ENCODE measurements around the gene PDE11A.

The PDE11A gene

DNA sequence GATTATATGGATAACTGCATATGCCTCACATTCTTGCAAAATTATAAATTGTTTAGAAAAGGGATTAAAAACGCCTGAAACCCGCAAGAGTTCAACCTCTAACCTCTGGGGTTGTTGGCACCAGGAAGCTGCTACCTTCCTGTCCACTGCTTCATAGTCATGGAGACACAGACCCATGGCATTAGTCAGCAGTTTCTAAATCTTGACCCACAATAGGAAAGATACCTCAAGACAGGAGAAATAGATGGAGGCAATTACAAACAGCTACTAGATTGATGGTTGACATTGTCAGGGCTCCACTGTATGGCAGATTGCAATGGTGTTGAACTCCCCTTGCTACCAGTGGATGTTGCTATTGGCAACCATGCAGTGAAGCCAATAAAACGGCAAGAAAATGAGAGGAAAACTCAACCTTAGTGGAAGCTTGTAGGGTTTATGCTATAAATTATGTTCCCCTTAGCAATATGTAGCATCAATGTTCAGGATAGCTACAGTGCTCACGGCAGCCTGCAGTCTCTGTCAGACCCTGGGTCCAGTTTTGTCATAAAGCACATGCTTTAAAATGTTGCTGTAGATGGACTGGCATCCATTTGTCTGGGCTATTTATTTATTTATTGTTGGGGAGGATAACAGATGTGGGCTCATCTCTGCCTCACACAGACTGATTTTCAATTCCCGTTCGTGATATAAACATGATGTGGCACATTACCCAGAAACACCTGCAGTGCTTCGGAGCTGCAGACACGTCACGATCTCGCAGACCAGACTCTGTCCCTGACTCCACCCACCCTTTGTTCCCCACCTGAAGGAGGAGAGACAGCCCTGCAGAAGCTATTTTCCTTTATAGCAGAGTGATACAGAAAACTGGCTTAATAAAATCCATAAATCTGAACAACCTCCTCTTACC is 446.6 kb downstream of the PDE11A start:
- DNase-seq (ENCODE audit: low read depth): no peak

DNA sequence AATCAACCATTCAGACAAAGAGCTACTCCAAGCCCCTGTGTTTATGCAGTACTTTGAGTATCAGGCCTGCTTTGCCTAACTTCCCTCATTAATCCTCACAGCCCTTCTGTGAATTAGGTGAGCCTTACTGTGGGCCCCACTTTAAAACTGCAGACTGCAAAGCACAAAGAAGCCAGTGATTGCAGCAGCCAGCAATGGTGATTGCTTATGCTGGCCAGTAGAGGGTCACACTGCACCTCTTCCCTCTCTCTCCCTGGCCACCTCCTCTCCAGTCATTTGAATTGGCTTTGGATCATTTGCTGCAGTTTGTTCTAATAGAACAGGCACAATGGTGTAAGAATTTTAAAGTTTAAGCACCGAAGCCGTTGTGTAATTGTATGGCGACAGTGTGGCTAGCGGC is 450.1 kb downstream of the PDE11A start:
- no peak for DNase-seq (ENCODE audit: low read depth)

DNA sequence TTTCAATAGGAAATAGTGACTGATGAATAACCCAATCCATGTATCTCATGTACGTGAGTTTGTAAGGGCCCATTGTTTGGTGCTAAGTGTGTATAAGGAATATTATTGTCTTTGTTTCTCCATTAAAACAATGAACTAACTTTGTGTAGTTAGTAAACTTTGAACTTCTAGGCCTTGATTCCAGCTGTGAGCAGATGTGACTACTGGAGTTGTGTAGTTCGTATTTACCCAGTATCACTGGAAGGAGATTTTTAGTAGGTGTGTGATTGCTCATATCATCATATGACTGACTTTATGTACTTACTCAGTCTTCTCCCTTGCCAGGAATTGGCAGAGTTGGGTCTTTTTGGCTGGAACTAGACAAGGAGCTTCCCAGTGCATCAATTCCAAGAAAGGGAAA is 452.6 kb downstream of the PDE11A start:
- DNase-seq (ENCODE audit: low read depth): no peak

DNA sequence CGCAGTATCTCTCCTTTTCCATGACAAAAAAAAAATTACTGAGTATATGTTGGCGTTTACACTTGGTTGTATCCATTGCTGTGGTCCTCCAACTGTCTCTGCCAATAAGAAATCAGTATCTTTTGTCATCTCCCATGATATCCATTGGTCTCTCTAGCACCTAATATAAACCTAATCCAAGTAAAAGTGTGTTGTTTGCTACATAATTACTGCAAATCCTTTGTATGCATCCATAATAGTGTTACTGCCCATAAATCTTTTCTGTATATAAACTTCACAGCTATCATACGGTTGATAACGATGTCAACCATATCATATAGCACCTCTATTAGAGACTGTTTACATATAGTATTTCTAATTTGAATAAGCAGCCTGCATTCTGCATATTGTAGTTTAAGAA is 453.1 kb downstream of the PDE11A start:
- no peak for DNase-seq (ENCODE audit: low read depth)

DNA sequence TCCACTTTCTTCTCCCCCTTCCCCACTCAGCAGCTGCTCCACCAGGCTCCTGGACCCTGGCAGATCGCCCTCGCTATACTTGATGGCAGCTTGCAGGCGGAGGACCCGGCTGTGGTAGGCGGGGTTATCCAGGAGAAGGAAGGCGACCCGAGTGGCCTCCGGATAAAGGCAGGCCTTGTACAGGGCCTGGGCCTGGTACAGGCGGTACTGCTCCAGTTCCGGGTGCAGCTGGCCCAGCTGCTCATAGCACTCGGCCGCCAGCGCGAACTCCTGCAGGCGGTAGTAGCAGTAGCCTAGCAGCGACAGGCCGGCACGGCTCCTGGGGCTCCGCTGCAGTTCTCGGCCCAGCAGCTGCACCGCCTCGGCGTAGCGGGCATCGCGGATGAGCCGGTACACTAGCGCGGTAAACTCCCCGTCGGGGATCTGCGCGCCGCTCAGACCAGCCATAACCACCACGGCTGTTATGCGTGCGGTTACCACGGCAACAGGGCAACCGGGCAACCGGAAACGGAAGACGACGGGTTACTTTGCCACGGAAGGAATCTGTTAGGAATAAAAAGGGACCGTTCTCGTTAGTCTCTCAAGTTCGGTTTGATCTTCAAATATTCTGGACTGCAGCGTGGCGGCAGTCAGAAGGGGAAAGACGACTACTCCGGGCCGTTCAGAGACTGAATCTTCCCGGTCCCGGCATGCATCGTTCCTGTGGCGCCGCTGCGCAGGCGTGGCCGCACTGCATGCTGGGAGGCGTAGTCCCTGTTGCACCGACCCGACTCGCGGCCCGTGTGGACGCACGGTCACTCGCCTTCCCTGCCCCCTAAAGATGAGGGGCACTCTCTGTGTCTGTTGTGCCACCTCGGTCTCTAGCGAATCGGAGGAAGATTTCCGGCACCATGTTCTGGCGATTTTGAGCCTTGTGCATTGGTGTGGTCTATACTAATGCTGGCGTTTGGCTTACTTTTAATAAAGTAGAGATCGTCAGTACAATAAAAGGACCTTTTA is 454.0 kb downstream of the PDE11A start:
- DNase-seq (ENCODE audit: low read depth): peak; percentile 83

DNA sequence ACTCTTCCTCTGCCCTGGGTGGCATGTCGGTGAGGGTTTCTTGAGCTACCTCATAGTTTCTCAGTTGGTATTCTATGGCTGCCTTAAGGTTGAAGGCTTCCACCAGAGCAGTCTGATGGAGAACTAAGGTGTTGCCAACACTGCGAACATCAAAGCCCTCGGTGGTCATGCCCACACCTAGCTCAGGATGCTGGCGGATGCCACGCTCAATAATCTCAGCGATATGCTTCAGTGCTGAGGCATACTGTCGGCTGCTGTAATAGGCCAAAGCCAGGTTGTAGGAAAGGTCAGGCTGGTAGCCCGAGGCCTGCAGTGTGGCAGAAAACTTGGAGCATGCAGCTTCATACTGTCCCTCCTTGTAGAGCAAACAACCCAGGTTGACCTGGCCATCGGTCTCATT is 454.7 kb downstream of the PDE11A start:
- no peak for DNase-seq (ENCODE audit: low read depth)

DNA sequence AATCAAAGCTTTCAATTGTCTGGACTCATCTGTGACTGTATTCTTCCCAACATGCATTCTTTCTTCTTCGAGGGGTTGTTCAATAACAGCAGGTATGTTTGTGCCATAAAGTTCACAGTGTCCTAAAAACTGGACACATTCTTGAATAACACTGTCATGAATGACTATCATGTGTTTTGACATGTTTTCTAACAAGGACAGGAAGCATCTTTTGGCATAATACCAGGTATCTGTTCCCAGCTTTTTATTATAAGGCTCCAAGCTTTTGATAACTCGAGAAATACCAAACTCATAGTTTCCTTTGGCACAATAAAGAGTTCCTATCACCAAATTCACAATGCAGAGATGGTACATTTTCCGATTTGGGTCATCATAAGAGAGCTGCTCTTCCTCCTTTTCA is 455.8 kb downstream of the PDE11A start:
- DNase-seq (ENCODE audit: low read depth): no peak

DNA sequence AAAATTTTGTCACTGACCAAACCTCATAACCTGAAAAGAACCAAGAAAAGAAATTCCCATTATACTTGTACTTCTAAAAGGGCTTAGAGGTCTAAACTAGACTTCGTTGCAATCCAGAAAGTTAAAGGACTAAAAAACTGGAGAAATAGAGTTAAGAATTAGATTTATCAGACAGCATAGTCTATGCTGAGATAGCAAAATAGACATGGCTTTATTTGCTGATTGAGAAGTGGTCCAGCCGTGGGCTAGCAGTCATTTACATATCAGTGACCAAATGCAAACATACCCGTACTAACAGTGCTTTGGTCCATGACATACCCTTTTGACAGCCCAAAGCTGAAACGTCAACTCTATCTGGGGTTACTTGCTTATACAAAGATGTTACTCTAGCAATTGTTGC is 456.5 kb downstream of the PDE11A start:
- no peak for DNase-seq (ENCODE audit: low read depth)

DNA sequence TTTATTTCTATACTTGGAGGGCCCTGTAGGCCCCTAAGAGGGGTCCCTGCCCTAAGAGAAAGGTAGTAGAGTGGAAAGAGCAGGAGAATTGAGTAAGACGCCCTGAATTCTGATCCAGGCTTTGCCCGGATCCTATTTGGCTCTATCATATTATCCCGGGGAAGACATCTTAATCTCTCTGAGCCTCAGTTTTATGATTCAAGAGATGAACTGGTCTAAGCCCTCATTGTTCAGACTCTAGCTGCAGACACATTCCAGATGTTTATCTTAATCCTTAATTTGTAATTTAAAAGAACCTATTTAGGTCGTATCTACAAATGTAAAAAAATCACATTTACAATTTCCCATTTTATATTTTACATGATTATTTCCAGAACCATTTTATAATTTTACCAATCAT is 459.9 kb downstream of the PDE11A start:
- no peak for DNase-seq (ENCODE audit: low read depth)

DNA sequence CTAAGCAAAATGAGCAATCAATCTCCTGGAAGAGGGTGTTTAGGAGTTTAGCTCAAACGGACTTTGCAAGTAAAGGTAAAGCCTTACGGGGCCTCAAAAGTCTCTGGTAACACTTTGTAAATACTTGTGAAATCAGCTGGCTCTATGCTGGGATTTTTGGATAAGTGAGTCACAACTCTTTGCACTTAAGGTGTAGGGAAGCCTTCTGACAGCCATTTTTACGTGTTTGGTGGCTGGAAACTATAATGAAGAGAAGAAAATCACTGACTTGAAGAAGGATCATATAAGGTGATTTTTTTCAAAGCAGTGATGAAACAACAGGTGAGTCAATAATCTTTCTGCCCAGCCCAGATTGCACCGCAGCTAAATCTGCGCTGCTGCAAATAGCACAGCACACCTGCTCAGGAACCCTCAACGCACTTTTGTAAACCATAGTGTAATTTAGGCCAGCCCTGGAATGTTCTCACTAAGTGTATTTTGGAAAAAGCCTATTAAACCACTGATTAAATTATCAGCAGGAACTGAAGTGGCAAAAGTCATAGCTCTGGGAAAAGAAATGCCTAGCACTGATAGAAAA is 461.2 kb downstream of the PDE11A start:
- DNase-seq (ENCODE audit: low read depth): no peak

DNA sequence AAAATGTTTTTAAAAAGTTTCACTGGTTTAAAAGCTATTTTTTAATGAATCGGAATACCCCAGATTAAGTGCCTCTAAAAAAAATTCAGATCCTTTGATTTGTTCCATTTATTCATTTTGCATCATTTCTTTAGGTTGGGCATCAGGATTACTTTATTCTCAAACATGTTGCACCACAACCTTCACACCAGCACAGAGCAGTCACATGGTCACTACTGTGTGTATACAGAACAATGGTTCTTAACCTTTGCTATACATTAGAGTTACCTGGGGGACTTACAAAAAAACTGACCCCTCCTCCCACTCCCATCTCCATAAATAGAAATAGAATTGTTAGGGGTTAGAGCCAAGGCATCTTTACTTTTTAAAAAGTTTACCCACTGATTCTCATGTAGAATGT is 461.8 kb downstream of the PDE11A start:
- no peak for DNase-seq (ENCODE audit: low read depth)

DNA sequence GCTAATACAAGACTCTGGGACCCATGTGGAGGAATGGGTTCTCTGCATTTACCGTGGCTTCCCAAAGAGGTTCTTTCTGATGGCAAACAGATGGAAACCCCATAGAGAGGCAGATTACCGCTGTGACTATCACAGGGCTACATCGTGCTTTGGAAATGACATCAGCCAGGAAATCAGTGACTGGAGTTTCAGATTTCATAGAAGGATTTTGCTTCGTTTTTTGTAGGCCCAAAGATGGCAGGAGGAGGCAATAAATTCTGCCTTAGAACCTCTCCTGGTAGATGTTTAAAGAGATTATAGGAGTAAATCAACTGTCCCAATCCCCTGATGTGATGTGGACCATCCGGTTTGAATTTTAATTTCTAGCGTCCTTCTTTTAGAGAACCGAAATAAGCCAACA is 465.9 kb downstream of the PDE11A start:
- no peak for DNase-seq (ENCODE audit: low read depth)

DNA sequence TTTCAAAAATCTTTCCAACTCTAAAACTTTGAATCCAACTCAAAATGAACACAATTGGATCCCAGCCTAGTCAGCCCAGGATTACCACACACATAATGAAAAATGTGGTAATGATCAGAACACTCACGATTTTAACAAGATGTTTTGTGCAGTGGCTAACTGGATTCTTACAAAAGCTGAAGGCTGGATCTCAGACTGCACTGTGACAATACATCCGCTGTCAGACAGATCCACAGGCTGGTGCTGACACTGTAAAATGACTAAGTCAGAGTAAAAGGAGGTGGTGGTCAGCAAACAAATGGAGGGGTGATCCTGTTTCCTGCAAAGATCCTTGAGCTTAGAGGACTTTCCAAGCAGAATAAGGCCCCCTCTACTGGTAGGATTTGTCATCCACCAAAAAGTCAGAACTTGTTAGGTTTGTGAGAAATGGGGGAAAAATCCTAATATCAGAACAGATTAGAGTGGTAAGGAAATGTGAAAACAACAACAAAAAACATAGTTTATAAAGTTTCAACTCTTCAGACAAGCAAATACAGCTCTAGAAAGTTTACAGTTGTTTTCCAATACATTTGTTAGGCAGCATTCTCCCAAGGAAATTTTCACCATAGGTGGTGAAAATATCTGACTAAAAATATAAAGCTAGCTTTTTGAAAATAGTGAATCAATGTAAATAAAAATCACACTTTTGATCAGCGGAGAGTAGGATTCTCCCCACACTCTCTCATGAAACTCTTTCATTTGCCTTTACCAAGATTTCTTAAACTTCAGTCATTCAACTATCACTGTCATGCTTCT is 468.1 kb downstream of the PDE11A start:
- DNase-seq (ENCODE audit: low read depth): no peak

DNA sequence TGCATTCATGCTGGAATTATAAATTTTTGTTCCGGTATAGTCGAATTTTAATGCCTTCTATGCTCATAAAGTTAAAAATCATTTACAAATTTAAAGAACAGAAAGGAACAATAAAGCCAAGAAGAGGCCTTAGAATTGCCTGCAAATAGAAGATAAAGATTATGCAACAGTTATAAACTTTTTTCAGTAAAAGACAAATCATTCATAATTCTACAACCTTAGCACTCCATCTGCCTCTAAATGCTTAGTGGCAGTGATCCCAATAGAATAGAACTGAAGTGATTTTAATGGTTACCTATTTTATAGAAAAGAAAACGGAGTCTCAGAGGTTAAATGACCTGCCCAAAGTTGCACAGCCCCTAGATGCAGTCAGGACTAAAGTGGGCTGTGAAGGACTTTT is 468.8 kb downstream of the PDE11A start:
- DNase-seq (ENCODE audit: low read depth): no peak

DNA sequence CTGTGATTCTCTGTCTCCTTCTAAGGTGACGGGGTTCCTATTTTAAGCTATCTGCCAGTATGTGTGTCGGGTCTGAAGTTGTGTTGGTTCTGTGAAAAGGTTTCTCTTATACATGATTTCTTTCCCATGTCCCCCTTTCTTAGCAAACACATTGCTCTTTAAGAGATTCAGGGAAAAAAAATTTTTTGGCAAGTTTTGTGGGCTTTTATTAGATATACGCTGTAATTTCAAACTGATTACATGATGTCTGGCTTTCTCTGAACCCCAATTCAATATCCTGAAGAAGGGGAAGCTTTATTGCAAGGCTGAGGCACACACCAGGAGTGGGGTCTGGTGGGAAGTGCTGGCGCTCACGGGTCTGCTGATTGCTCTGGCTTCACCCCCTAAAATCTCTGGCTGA is 469.4 kb downstream of the PDE11A start:
- no peak for DNase-seq (ENCODE audit: low read depth)

DNA sequence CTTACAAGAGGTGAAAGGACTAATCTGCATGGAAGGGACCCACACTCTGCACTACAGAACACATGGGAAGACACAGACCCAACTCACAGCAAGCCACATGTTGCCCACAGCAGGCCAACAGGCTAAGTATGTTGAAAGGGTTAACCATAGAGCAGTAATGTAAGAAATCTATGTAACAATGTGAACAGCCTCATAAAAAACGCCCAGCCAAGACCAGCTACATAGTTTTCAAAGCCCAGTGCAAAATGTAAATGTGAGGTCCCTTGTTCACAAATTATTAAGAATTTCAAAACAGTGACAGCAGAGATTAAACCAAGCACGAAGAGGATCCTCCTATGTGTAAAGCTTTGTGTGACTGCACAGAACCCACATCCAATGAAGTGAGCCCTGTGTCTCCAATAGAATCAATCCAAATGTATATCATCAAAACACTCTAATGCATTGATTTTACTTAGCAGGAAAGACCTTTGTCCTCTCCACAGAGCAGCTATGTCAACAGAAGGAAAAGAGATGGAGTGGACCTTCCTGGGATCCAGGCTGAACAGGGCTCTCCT is 469.9 kb downstream of the PDE11A start:
- no peak for DNase-seq (ENCODE audit: low read depth)

DNA sequence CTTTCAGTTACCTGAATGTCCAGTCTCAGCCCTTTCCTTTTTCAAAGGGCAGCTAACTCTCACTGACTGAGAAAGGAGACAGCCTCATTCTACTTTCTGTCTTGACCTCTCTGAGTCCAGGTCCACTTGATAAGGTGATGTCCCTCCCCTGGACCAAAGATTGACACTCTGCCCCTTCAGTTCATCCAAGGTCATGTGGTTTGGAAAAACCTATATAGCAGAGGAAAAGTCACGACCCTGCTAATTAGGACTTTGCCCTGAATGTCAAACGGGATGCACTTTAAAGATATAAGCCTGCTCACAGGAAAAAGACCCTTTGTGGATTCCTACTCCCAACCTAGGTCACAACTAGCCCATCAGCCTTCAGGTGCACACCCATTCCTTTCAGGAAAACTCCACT is 471.7 kb downstream of the PDE11A start:
- DNase-seq (ENCODE audit: low read depth): no peak

DNA sequence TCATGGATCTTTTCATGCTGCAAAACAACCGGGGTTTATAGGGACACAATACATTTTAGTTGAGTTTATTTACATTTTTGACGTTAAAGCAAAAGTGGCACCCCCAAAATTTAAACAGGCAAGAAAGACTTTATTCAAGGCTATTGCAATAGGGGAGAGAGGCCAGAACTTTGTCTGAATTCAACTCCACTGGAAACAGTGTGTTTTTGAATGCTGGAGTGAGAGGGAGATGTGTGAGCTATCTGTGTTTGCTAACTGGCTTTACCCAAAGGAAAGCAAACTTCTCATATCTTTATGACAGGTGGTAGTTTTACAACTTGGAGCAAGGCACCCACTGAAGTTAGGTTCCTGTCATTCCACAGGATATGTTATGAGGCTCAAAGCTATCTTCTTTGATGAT is 472.6 kb downstream of the PDE11A start:
- DNase-seq (ENCODE audit: low read depth): no peak

DNA sequence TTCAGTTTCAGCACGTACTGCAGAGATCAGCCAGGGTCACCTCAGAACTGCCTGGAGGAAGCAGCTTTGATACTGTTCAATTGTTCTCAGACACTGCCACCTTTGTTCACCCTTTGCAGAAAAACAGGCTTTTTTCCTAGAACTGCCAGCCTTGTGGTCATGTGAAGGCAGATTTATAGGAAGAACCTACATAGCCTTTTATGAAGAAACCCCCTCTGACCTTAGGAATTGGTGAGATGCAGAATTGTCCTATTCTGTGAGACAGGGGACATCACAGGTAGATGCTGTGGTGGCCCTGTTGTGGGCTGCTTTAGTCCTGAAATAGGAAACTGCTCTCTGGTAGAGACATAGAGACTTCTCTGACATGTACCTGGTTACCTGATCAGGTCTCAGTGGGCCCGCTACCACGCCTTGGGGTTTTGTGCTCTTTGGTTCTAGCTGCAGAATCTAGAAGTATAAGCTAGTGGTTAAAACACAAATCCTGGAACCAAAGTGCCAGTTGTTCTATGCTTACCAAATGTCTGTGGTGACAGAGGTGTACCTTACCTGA is 473.4 kb downstream of the PDE11A start:
- no peak for DNase-seq (ENCODE audit: low read depth)

DNA sequence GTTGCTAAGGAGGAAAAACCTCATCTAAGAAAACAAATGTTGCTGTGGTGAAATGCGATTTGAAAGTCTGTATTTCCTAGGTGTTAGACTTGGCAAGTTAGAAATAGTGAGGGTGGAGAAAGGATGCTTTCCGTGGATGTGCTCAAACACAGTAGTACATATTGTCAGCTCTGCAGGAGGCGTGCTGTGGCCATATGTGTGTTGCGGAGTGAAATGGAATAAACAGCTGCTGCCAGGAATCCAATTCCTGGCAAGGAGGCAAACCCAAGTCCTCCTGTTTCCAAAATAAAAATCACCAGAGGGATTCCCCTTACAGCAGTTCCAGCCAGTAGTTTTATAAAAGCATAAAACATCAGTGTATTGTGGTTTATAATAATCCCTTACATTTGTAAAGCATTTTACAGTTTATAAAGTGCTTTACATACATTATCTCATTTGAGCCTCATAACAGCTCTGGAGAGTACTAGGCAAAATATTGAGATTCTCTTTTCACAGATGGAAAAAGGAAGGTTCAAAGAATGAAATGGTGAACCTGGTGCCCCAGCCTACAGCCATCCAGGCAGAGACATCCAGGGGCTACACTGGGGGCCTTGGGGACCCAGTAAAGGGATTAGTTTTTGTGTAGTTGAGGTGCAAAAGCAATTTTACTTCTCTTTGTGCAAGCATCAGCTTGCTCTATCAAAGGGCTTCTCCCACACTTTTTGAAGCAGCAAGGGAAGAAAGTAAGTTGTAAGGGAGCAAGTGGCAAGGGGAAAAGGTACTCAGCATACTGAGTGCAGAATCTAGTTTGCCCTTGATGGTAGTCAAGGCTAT is 474.0 kb downstream of the PDE11A start:
- DNase-seq (ENCODE audit: low read depth): no peak
